Transverse colon (tissue), 4 donors: ENCODE data around the gene TMEM132D.

Source experiments
- CTCF ChIP-seq, 5 experiments: fragments of 200-600 bp in 3 of 5; fragments of 450-650 bp in 2 of 5; sonication (generic) in 3 of 5; IDR thresholded peaks; 1 replicate in 2 of 5; 2 replicates in 3 of 5; pipeline ENCODE4 v1.5.1; 2016 to 2017; ENCODE audit warnings: antibody characterized with exemption in 5 of 5, inconsistent platforms in 3 of 5, mild to moderate bottlenecking in 2 of 5, moderate library complexity in 1 of 5
- EP300 ChIP-seq: sonication (generic); formaldehyde crosslinking; IDR thresholded peaks from one replicate; pipeline ENCODE4 v1.6.1; 2017; ENCODE audit warnings: antibody characterized with exemption, low read depth
- POLR2A ChIP-seq: fragments of 450-650 bp; IDR thresholded peaks from one replicate; pipeline ENCODE4 v1.6.1; 2016; ENCODE audit warnings: antibody characterized with exemption, mild to moderate bottlenecking, moderate library complexity
- POLR2AphosphoS5 ChIP-seq, 3 donors: sonication (generic); formaldehyde crosslinking; IDR thresholded peaks; one replicate each; pipeline ENCODE4 v1.6.1; 2016; ENCODE audit warnings: antibody characterized with exemption in 3 of 3

- no peak for TF ChIP-seq POLR2AphosphoS5 (IDR thresholded peaks at IDR 0.05)
- TF ChIP-seq POLR2A: no peak
- no peak for TF ChIP-seq CTCF (IDR thresholded peaks at IDR 0.05)
- no peak for TF ChIP-seq EP300
Measured at GRCh38 chr12:129861951-129862350, 41.9 kb downstream of the TMEM132D start.
